ENCODE results near the gene RAB1A. TPM values are rescaled to one million over a fixed set of nuclear protein-coding genes. Genes with fewer than 3 reads are reported as not detected.
A peak's percentile ranks its signal among the peaks of the same experiment; 100 is the strongest.

The RAB1A gene
- total and polyA plus RNA-seq, 12 donors = 77.8 to 165 (median 117) TPM

DNA sequence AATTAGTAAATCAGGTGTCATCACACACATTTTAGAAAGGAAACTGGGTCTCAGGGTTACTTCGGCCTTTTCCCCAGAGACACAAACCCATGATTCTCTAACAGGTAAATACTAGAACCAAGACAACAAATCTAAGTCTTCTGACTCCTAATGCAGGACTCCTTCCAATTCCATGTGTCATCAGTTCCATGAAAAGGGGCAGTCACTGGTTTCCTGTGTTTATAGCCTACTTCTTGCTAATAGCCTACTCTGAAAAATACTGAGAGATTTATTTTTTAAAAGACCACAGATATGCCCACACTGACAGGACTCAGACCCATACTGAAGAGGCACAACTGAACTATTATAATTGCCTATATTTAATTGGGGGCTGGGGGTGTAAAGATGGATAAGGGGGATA is 33.0 kb downstream of the RAB1A start:
- no peak for ATAC-seq
- Histone ChIP-seq H3K9me3 (no peaks in the 10 kb centered on the region), H3K4me3 (no peak overlapping the region), H3K27ac (no peak overlapping the region), H3K36me3 (peaks cover 0 to 100% (median 25%) of the 10 kb centered on the region in 9 donors), H3K4me1 (peaks cover 0 to 32% (median 13%) of the 10 kb centered on the region in 9 donors), H3K27me3 (no peaks in the 10 kb centered on the region)
- 80 to 91% methylated on average over 1 of the region's 1 CpG for WGBS, 2 donors
- intact Hi-C loops (cut with DNase I) = no loop called here
- DNase-seq = no peak
- TF ChIP-seq, protein P1, sequence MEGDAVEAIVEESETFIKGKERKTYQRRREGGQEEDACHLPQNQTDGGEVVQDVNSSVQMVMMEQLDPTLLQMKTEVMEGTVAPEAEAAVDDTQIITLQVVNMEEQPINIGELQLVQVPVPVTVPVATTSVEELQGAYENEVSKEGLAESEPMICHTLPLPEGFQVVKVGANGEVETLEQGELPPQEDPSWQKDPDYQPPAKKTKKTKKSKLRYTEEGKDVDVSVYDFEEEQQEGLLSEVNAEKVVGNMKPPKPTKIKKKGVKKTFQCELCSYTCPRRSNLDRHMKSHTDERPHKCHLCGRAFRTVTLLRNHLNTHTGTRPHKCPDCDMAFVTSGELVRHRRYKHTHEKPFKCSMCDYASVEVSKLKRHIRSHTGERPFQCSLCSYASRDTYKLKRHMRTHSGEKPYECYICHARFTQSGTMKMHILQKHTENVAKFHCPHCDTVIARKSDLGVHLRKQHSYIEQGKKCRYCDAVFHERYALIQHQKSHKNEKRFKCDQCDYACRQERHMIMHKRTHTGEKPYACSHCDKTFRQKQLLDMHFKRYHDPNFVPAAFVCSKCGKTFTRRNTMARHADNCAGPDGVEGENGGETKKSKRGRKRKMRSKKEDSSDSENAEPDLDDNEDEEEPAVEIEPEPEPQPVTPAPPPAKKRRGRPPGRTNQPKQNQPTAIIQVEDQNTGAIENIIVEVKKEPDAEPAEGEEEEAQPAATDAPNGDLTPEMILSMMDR (IDR thresholded peaks at IDR 0.05) = no peak

DNA sequence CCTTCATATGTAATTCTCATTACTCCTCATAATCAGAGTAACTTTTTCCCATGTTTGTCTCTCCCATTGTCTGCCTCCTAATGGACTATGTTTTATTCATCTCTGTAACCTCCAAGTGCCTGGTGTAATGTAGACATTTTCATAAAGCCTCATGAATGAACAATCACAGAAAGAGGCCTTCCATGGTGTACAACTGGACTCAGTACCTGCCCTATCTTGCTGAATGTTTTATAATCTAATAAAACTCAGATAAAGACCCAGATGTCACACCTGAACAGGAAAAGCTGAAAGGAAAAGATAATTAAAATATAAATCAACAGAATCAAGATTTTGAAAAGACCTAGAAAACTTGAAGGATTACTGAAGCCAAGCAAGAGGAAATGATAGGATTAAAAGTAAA is 36.7 kb downstream of the RAB1A start:
- H3K4me1 ChIP-seq = peaks cover 0 to 27% (median 12%) of the 10 kb centered on the region in 9 donors
- DNase-seq = no peak
- H3K9me3 ChIP-seq = no peaks in the 10 kb centered on the region
- no peak overlapping the region for H3K4me3 ChIP-seq
- no peak overlapping the region for H3K27ac ChIP-seq
- TF ChIP-seq, protein P1 (IDR thresholded peaks at IDR 0.05) = no peak
- peak in 1 of 8 donors; percentile 12 for ATAC-seq
- intact Hi-C loops (cut with DNase I) = loop anchor here in 1 of 10 donors (5.0 kb wide), 1 partner anchor 34 kb away; no protein-coding TSS in a partner anchor
- H3K36me3 ChIP-seq = peaks cover 0 to 100% (median 35%) of the 10 kb centered on the region in 9 donors
- no peaks in the 10 kb centered on the region for H3K27me3 ChIP-seq

DNA sequence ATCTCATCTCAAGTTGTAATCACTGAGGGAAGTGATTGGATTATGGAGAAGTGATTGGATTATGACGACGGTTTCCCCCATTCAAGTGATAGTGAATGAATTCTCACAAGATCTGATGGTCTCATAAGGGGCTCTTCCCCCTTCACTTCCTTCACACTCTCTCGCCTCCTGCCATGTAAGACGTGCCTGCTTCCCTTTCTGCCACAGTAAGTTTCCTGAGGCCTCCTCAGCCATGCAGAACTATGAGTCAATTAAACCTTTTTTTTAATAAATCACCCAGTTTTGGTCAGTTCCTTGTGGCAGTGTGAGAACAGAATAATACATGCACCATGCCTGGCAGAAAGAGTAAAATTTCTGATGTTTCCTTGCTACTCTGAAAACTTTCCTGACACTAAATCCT is 37.1 kb downstream of the RAB1A start:
- TF ChIP-seq, protein P1 (IDR thresholded peaks at IDR 0.05) = no peak
- Histone ChIP-seq H3K9me3 (no peaks in the 10 kb centered on the region), H3K4me1 (peaks cover 0 to 27% (median 17%) of the 10 kb centered on the region in 9 donors), H3K36me3 (peaks cover 0 to 100% (median 36%) of the 10 kb centered on the region in 9 donors), H3K4me3 (no peak overlapping the region), H3K27me3 (no peaks in the 10 kb centered on the region), H3K27ac (no peak overlapping the region)
- DNase-seq (no peak), ATAC-seq (no peak)
- intact Hi-C loops (cut with DNase I) = loop anchor here in 1 of 10 donors (5.0 kb wide), 1 partner anchor 35 kb away; no protein-coding TSS in a partner anchor
- 82 to 90% methylated on average over 4 of the region's 4 CpGs for WGBS, 2 donors

DNA sequence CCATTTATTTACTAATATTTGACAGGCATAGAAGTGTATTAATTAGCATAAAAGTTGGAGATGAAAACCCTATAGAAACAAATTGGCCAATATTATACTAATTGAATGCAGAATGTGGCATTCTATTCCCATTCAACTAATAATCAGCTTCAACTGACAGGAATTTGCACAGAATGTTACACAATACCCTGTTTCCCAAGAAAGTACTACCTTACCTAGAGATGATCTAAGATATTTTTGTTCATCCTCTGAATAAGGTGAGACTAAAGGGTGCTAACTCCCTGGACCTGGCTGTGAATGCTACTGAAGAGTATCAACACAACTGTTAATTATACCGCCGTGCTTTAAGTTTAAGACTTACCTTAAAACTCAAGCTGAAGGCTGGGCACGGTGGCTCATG is 44.8 kb downstream of the RAB1A start:
- 93 to 95% methylated on average over 3 of the region's 3 CpGs for WGBS, 2 donors
- no peak for ATAC-seq
- Histone ChIP-seq H3K9me3 (no peaks in the 10 kb centered on the region), H3K27ac (no peak overlapping the region), H3K27me3 (no peaks in the 10 kb centered on the region), H3K4me1 (peaks cover 0 to 66% (median 34%) of the 10 kb centered on the region in 9 donors), H3K4me3 (no peak overlapping the region), H3K36me3 (peaks cover 0 to 100% (median 44%) of the 10 kb centered on the region in 9 donors)
- TF ChIP-seq, protein P1 (IDR thresholded peaks at IDR 0.05) = no peak
- intact Hi-C loops (cut with DNase I) = no loop called here
- DNase-seq = no peak

All from heart right ventricle (tissue), 16 donors.